Adrenal gland (tissue), 12 donors: ENCODE results near the gene LMBRD2. TPM values are rescaled to one million over a fixed set of nuclear protein-coding genes. Genes with fewer than 3 reads are reported as not detected.

Source experiments
- DNase-seq, 7 donors: peaks; one replicate each; pipeline ENCODE4 v3.0.0-alpha.2; 2019 to 2020
- H3K27ac ChIP-seq, 5 donors: fragments of 200-600 bp; sonication (generic) in 4 of 5; 1 replicate in 3 of 5; 2 replicates in 2 of 5; pipeline versions ENCODE4 v1.5.1 to v1.8.0; 2016 to 2020; ENCODE audit warnings: mild to moderate bottlenecking in 1 of 5
- H3K27me3 ChIP-seq: fragments of 200-600 bp; 2 replicates; pipeline ENCODE4 v1.8.0; 2021
- H3K36me3 ChIP-seq, 2 donors: fragments of 200-600 bp; replicated peaks in 1 of 2; 1 replicate in 1 of 2; 2 replicates in 1 of 2; pipeline versions ENCODE4 v1.5.1 to v1.8.0; 2018 to 2022
- H3K4me1 ChIP-seq, 2 donors: fragments of 200-600 bp; replicated peaks in 1 of 2; 1 replicate in 1 of 2; 2 replicates in 1 of 2; pipeline versions ENCODE4 v1.5.1 to v1.8.0; 2018 to 2021
- H3K4me3 ChIP-seq, 4 donors: fragments of 200-600 bp; sonication (generic) in 3 of 4; one replicate each; pipeline ENCODE4 v1.5.1; 2016 to 2018
- H3K9me3 ChIP-seq, 3 donors: fragments of 200-600 bp; sonication (generic) in 1 of 3; replicated peaks in 1 of 3; 1 replicate in 2 of 3; 2 replicates in 1 of 3; pipeline versions ENCODE4 v1.5.1 to v1.8.0; 2016 to 2021
- POLR2A ChIP-seq, 2 donors: fragments of 450-650 bp; IDR thresholded peaks; one replicate each; pipeline ENCODE4 v1.6.1; 2017; ENCODE audit warnings: antibody characterized with exemption in 2 of 2, mild to moderate bottlenecking in 2 of 2, moderate library complexity in 1 of 2
- WGBS, 4 donors: extraction: QIAGEN DNeasy Blood & Tissue Kit in 2 of 4; methylation state at CpG; one replicate each; pipeline versions ENCODE4 v1.1.5 to v1.1.7; 2013 to 2017; 5-methylcytosine and 5-hydroxymethylcytosine counted together
- intact Hi-C, 2 donors: fragments of 100-400 bp; cut with DNase I; formaldehyde crosslinking; loops; one replicate each; pipeline versions ENCODE4 v1.14.1 to v1.15.0; 2022 to 2023
- polyA plus RNA-seq, 3 donors: library from polyadenylated mRNA; stranded (reverse); fragments of 200-250 nt in 2 of 3; fragments of 350-450 nt in 1 of 3; fragmentation: Illumina TruSeq in 1 of 3; extraction: RNeasy Lipid Tissue Mini Kit (QIAGEN cat#74804) in 1 of 3; gene quantifications; one replicate each; pipeline ENCODE4 v1.2.3, GENCODE V29; 2013 to 2014
- total RNA-seq, 9 donors: library from RNA; depleted of rRNA in 4 of 9; stranded (reverse); fragments of >200 nt in 4 of 9; fragments of 120-200 nt in 1 of 9; fragmentation: NEBNext Ultra II Directional in 1 of 9; extraction: Animal tissue kit (Norgen Biotek cat#: 25700) in 1 of 9; gene quantifications; one replicate each; pipeline versions ENCODE4 v1.1.0 to v1.2.4, GENCODE V29; 2013 to 2023
- TF ChIP-seq, protein P1 (sequence below), 6 experiments: fragments of 450-650 bp in 4 of 6; fragments of 200-600 bp in 2 of 6; sonication (generic) in 1 of 6; IDR thresholded peaks; 1 replicate in 5 of 6; 2 replicates in 1 of 6; pipeline versions ENCODE4 v1.5.1 to v1.8.0; 2016 to 2021; ENCODE audit warnings: antibody characterized with exemption in 6 of 6, mild to moderate bottlenecking in 2 of 6, moderate library complexity in 1 of 6
- donor health status: healthy with polysubstance abuse.
- donor health status: Bipolar disorder and iron deficiency.
- donor health status: DM: yes; HTN: yes; CAD: no.
- donor health status: DM: no; HTN: no; CAD: no.
- donor health status: DM: no; HTN: no; CAD: no.
- donor health status: DM: yes; HTN: yes; CAD: no.

Gene LMBRD2
- total and polyA plus RNA-seq, 12 donors, result 2.3 to 30.1 (median 15.1) TPM

DNA sequence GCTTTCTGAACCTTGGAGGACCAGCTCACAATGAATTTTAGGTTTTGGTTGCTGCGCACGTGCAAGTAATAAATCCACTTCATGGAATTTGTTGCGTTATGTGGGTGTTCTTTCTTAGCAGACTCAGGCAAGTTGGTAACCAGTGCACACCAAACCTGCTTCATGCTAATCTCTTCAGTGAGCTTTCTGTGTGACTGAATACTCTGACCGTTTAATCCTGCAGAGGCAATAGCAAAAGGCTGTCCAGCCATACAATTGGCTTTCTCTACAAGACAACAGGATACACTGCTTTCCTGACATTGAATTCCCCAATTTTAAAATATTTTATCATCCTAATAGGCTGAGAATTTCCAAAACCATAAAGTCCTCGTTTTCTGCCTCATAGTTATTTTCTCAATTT is 95.3 kb downstream of the LMBRD2 start:
- TF ChIP-seq, protein P1, sequence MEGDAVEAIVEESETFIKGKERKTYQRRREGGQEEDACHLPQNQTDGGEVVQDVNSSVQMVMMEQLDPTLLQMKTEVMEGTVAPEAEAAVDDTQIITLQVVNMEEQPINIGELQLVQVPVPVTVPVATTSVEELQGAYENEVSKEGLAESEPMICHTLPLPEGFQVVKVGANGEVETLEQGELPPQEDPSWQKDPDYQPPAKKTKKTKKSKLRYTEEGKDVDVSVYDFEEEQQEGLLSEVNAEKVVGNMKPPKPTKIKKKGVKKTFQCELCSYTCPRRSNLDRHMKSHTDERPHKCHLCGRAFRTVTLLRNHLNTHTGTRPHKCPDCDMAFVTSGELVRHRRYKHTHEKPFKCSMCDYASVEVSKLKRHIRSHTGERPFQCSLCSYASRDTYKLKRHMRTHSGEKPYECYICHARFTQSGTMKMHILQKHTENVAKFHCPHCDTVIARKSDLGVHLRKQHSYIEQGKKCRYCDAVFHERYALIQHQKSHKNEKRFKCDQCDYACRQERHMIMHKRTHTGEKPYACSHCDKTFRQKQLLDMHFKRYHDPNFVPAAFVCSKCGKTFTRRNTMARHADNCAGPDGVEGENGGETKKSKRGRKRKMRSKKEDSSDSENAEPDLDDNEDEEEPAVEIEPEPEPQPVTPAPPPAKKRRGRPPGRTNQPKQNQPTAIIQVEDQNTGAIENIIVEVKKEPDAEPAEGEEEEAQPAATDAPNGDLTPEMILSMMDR (IDR thresholded peaks at IDR 0.05), result no peak
- TF ChIP-seq POLR2A (IDR thresholded peaks at IDR 0.05), result no peak
- no peaks in the 10 kb centered on the region for H3K4me1 ChIP-seq
- no peak overlapping the region for H3K27ac ChIP-seq
- no peaks in the 10 kb centered on the region for H3K9me3 ChIP-seq
- no peak overlapping the region for H3K4me3 ChIP-seq
- no peak for DNase-seq
- no peaks in the 10 kb centered on the region for H3K36me3 ChIP-seq
- 47 to 71% (median 60%) methylated on average over 4 to 5 of the region's 5 CpGs for WGBS, 4 donors
- intact Hi-C loops, result no loop called here
- no peaks in the 10 kb centered on the region for H3K27me3 ChIP-seq

DNA sequence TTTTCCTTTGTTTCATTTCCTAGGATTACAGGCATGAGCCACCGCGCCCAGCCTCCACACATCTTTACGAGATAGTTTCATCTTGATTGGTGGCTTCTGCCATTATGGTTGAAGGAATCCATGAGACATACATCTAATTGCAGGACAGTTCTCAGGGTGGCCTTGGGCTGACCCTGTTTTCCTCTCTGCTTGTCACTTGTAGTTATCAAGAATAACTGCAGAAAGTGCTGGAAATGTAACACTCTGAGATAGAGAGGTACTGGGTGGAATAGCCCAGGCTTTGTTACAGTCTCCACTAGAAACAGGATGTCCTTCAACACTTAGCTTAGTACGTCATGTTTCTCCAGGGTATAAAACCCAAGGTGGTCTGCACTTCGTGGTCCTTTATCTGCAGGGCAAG is 95.7 kb downstream of the LMBRD2 start:
- Histone ChIP-seq H3K27me3 (no peaks in the 10 kb centered on the region), H3K27ac (no peak overlapping the region), H3K4me1 (no peaks in the 10 kb centered on the region), H3K4me3 (no peak overlapping the region), H3K36me3 (no peaks in the 10 kb centered on the region), H3K9me3 (no peaks in the 10 kb centered on the region)
- no peak for TF ChIP-seq POLR2A (IDR thresholded peaks at IDR 0.05)
- TF ChIP-seq, protein P1 (IDR thresholded peaks at IDR 0.05), result no peak
- 62 to 67% (median 65%) methylated on average over 5 of the region's 5 CpGs for WGBS, 4 donors
- intact Hi-C loops, result no loop called here
- no peak for DNase-seq

DNA sequence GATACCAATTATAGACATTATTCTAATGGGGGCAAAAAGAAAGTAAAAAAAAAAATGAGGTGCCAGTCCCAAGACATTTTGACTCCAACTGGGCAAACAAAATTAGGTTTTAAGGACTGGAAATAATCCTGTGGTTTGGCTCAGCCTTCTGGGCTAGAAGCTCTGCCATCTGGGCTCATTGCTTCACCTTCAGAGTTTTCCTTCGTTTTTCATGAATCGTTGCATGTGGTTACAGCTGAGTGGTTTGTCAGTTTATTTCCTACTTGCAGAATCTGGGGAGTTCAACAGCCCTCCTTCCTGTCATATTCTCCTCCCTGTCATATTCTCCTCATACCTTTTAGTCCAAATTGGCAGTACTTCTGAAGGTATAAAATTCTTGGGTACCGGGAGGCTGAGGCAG is 97.0 kb downstream of the LMBRD2 start:
- intact Hi-C loops, result no loop called here
- Histone ChIP-seq H3K4me1 (no peaks in the 10 kb centered on the region), H3K4me3 (no peak overlapping the region), H3K27ac (no peak overlapping the region), H3K9me3 (no peaks in the 10 kb centered on the region), H3K27me3 (no peaks in the 10 kb centered on the region), H3K36me3 (no peaks in the 10 kb centered on the region)
- no peak for DNase-seq
- WGBS, 4 donors, result 65 to 79% (median 72%) methylated on average over 3 of the region's 3 CpGs
- TF ChIP-seq POLR2A (IDR thresholded peaks at IDR 0.05), result no peak
- TF ChIP-seq, protein P1 (IDR thresholded peaks at IDR 0.05), result no peak

DNA sequence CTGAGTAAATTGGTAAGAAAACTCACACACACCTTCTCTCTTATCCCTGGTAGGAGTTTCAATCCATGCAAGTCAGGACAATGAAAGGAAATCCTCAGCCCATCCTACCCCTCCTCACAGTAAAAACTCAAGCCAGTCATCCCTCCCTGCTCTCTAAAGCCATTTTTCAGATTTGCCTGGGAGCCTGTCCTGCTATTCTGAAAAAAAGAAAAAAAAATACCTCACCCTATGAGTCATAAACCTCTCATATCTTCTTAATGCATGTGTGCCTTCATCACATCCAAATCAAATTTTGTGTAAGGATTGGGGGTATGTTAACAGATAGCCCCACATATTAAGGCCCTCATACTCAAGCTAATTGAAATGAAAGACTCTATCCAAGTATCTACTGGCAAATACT is 99.1 kb downstream of the LMBRD2 start:
- intact Hi-C loops, result no loop called here
- H3K4me1 ChIP-seq, result no peaks in the 10 kb centered on the region
- no peaks in the 10 kb centered on the region for H3K36me3 ChIP-seq
- TF ChIP-seq, protein P1 (IDR thresholded peaks at IDR 0.05), result no peak
- TF ChIP-seq POLR2A (IDR thresholded peaks at IDR 0.05), result no peak
- H3K27me3 ChIP-seq, result no peaks in the 10 kb centered on the region
- H3K4me3 ChIP-seq, result no peak overlapping the region
- no peak for DNase-seq
- no peak overlapping the region for H3K27ac ChIP-seq
- H3K9me3 ChIP-seq, result no peaks in the 10 kb centered on the region
